Keratinocyte (primary cell): ENCODE measurements around the gene DNAH10.

Experiments
- CTCF ChIP-seq, 3 experiments: IDR thresholded peaks in 1 of 3; conservative IDR thresholded peaks in 1 of 3; optimal IDR thresholded peaks in 1 of 3; 2 replicates in 2 of 3; 3 replicates in 1 of 3; pipeline versions ENCODE3 to v1.5.1; 2011; ENCODE audit warnings: low read length in 3 of 3, mild to moderate bottlenecking in 3 of 3, moderate library complexity in 2 of 3, control low read depth in 1 of 3, inconsistent platforms in 1 of 3; ENCODE audit not compliant: insufficient read depth in 2 of 3; ENCODE audit errors: extremely low read depth in 1 of 3
- EZH2 ChIP-seq: IDR thresholded peaks from one replicate; pipeline ENCODE4 v1.6.1; 2012; ENCODE audit warnings: inconsistent platforms, mild to moderate bottlenecking, low read length, moderate library complexity

GRCh38 chr12:123723011-123723410 is 39.1 kb upstream of the DNAH10 start:
- TF ChIP-seq CTCF (optimal IDR thresholded peaks at IDR 0.05 in 1 of 3, IDR thresholded peaks at IDR 0.05 in 1 of 3, conservative IDR thresholded peaks at IDR 0.05 in 1 of 3; ENCODE audit: extremely low read depth in 1 of 3, insufficient read depth in 2 of 3, low read length in 3 of 3) (no peak), EZH2 (no peak)
